Measurements from ENCODE around the gene MAPK7.

MAPK7 gene

DNA sequence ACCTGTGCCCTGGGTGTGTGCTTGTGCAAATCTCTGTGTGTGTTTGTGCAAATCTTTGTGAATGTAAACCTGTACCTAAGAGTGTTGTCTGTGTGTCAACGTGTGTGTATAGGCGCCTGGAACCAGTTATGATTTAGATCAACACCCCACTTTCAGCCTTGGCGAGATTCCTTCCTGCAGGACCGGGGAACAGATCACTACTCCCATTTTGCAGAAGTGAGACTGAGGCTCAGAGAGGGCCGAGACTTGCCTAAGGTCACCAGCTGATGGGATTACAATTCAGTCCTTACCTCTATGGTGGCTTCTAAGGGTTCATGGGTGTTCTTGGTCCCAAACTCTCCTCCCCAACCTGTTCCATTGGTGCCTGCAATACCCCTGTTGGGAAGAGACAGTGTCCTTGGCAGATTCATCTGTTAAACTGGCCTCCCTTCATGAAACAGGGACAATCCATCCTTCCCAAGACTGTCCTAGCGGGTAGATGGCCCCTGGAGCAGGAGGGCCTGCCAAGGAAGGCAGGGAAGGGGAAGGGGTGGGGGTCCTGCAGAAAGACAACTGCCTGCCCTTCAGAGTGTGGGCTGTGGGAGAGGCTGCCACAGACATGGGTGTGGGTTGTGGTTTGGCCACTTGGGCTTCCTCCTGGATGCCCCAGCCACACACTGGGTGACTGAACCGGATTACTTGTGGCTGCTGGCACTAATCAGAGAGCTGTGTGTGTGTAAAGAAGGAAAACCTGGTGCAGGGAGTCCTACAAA lies 6.9 kb upstream of the MAPK7 start:
- TF ChIP-seq, protein P1, sequence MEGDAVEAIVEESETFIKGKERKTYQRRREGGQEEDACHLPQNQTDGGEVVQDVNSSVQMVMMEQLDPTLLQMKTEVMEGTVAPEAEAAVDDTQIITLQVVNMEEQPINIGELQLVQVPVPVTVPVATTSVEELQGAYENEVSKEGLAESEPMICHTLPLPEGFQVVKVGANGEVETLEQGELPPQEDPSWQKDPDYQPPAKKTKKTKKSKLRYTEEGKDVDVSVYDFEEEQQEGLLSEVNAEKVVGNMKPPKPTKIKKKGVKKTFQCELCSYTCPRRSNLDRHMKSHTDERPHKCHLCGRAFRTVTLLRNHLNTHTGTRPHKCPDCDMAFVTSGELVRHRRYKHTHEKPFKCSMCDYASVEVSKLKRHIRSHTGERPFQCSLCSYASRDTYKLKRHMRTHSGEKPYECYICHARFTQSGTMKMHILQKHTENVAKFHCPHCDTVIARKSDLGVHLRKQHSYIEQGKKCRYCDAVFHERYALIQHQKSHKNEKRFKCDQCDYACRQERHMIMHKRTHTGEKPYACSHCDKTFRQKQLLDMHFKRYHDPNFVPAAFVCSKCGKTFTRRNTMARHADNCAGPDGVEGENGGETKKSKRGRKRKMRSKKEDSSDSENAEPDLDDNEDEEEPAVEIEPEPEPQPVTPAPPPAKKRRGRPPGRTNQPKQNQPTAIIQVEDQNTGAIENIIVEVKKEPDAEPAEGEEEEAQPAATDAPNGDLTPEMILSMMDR (IDR thresholded peaks at IDR 0.05; ENCODE audit: low read depth, low read length), result no peak
- no peak for DNase-seq
- Histone ChIP-seq H3K27ac (no peak overlapping the region), H3K36me3 (no peaks in the 10 kb centered on the region), H3K4me3 (ENCODE audit: low read depth, low read length) (no peak overlapping the region), H3K27me3 (ENCODE audit: insufficient read depth, low read depth, severe bottlenecking) (no peaks in the 10 kb centered on the region), H3K9me3 (ENCODE audit: severe bottlenecking) (no peaks in the 10 kb centered on the region)

DNA sequence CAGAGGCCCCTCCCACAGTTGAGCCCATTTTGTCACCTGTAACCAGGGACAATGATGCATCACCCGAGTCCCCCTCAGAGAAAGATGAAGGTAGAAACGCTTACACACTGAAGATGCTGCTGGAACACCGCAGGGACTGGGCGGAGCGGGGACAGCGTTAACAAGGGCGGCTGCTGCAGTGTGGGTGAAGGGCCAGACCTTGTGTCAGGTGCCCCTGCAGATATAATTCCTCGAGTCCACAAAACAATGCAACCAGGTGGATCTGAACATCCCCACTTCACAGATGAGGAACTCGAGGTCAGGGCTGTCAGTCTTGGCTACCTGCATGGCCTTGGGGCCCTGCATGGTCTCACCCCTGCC lies 6.3 kb upstream of the MAPK7 start:
- DNase-seq, result no peak
- TF ChIP-seq, protein P1 (IDR thresholded peaks at IDR 0.05; ENCODE audit: low read depth, low read length), result no peak

DNA sequence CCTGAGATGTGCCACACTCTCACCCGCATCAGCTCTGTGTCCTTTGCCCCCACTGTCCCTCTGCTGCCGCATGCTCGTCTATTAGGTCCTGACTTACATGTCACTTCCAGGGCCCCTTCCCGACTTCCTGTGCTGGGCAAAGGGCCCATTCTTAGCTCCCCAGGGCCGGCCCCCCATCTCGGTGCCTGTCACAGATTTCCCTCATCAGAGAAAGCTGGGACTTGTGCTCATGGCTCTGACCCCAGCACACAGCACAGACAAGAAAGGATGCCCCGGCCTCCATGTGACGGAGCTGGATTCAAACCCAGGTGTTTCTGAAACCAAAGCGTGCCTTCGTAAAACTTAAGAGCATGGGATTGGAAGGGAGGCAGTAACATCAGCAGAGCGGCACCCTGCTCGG lies 5.9 kb upstream of the MAPK7 start:
- Histone ChIP-seq H3K27me3 (ENCODE audit: insufficient read depth, low read depth, severe bottlenecking) (no peaks in the 10 kb centered on the region), H3K4me3 (ENCODE audit: low read depth, low read length) (no peak overlapping the region), H3K36me3 (no peaks in the 10 kb centered on the region), H3K9me3 (ENCODE audit: severe bottlenecking) (no peaks in the 10 kb centered on the region), H3K27ac (no peak overlapping the region)
- no peak for DNase-seq
- TF ChIP-seq, protein P1 (IDR thresholded peaks at IDR 0.05; ENCODE audit: low read depth, low read length), result no peak

More for the DNA sequence above, 6.3 kb upstream of the MAPK7 start:
- no peak overlapping the region for H3K4me3 ChIP-seq (ENCODE audit: low read depth, low read length)
- no peak overlapping the region for H3K27ac ChIP-seq
- H3K27me3 ChIP-seq (ENCODE audit: insufficient read depth, low read depth, severe bottlenecking), result no peaks in the 10 kb centered on the region
- H3K9me3 ChIP-seq (ENCODE audit: severe bottlenecking), result no peaks in the 10 kb centered on the region
- H3K36me3 ChIP-seq, result no peaks in the 10 kb centered on the region

DNA sequence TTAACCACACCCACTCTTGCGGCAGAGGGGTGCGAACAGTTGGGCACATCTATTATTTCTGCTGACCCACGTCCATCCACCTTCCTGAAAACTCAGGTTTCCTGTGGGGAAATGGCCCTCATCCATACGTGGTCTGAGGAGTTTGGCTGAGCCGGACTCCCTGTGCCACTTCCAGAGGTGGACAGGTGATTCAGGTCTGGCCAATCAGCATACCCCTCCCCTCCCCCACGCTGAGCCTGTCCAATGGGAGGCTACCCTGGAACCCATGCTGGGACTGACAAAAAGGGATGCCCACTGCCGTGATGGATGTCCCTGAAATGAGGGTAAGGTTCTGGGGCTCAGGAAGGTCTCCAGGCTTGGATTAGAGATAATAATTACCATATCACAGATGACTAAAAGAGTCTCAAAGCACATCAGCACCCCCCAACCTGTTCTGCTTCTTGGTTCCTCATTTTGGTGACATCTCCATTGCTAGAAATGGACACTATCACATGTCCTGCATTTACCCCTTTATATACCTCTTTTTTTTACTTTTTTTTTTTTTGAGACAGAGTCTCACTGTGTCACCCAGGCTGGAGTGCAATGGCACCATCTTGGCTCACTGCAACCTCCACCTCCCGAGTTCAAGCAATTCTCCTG lies 5.3 kb upstream of the MAPK7 start:
- Histone ChIP-seq H3K27ac (peak overlapping the region; percentile 54), H3K9me3 (ENCODE audit: severe bottlenecking) (no peaks in the 10 kb centered on the region), H3K27me3 (ENCODE audit: insufficient read depth, low read depth, severe bottlenecking) (no peaks in the 10 kb centered on the region), H3K4me3 (ENCODE audit: low read depth, low read length) (no peak overlapping the region), H3K36me3 (no peaks in the 10 kb centered on the region)
- TF ChIP-seq, protein P1 (IDR thresholded peaks at IDR 0.05; ENCODE audit: low read depth, low read length), result no peak
- DNase-seq, result no peak

DNA sequence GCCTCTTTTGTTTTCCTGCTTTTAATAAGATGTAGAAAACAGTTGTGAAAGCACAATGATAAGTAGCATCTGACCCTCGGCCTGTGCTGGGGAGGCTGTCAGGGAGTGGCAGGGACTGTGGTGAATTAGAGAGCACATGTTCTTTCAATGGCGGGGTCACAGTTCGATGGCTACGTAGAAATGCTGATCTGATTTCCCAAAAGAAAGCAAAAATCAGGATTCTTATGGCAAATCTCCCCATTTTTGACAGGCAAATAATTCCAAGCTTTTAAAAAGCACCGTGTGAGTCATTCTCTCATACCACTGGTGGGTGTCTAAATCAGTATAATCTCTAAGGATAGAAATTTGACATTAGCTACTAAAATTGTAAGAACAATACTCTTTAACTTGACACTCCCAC lies 4.2 kb upstream of the MAPK7 start:
- Histone ChIP-seq H3K27me3 (ENCODE audit: insufficient read depth, low read depth, severe bottlenecking) (no peaks in the 10 kb centered on the region), H3K27ac (peak overlapping the region; percentile 29; the same call in 1 of the 2 replicates), H3K36me3 (peaks cover 6% of the 10 kb centered on the region), H3K4me3 (ENCODE audit: low read depth, low read length) (no peak overlapping the region), H3K9me3 (ENCODE audit: severe bottlenecking) (no peaks in the 10 kb centered on the region)
- TF ChIP-seq, protein P1 (IDR thresholded peaks at IDR 0.05; ENCODE audit: low read depth, low read length), result no peak
- no peak for DNase-seq
